HG03457 (cell line): ENCODE results near the gene RNF223.

ENCODE experiments used
- ATAC-seq: cut with Tn5 transposase; IDR thresholded peaks from one replicate; pipeline ENCODE4 v1.9.1; 2021; ENCODE audit warnings: moderate number of reproducible peaks; ENCODE audit not compliant: unreplicated experiment

The RNF223 gene

GRCh38 chr1:1073743-1074587, at the start of gene RNF223:
TSS of gene RNF223 (minus strand) at chr1:1074306. CDS start at chr1:1072566, 1,740 bp downstream.
- no peak for ATAC-seq

- ATAC-seq: no peak
Measured at GRCh38 chr1:1122981-1123480, 48.9 kb upstream of the RNF223 start.

- ATAC-seq: no peak
Measured at GRCh38 chr1:1122078-1122811, 48.1 kb upstream of the RNF223 start.

- ATAC-seq: no peak
Measured at GRCh38 chr1:1121611-1122077, 47.5 kb upstream of the RNF223 start.

GRCh38 chr1:1120866-1121591, 46.9 kb upstream of the RNF223 start:
- no peak for ATAC-seq

- no peak for ATAC-seq
Measured at GRCh38 chr1:1120096-1120495, 46.0 kb upstream of the RNF223 start.

- no peak for ATAC-seq
Measured at GRCh38 chr1:1119272-1119890, 45.3 kb upstream of the RNF223 start.

- no peak for ATAC-seq
Measured at GRCh38 chr1:1118876-1119220, 44.7 kb upstream of the RNF223 start.

GRCh38 chr1:1118011-1118875, 44.1 kb upstream of the RNF223 start:
- no peak for ATAC-seq

GRCh38 chr1:1117469-1117831, 43.3 kb upstream of the RNF223 start:
- no peak for ATAC-seq

GRCh38 chr1:1116701-1117468, 42.8 kb upstream of the RNF223 start:
- ATAC-seq: no peak

- peak; percentile 82 for ATAC-seq
Measured at GRCh38 chr1:1115786-1116700, 41.9 kb upstream of the RNF223 start, which contains the start of gene C1orf159. TSS of gene C1orf159 (minus strand) at chr1:1116089. CDS start at chr1:1091543, 24,546 bp downstream.

- no peak for ATAC-seq
Measured at GRCh38 chr1:1115136-1115785, 41.2 kb upstream of the RNF223 start.

- no peak for ATAC-seq
Measured at GRCh38 chr1:1114431-1114830, 40.3 kb upstream of the RNF223 start.

- ATAC-seq: no peak
Measured at GRCh38 chr1:1112237-1112985, 38.3 kb upstream of the RNF223 start.

GRCh38 chr1:1111516-1112236, 37.6 kb upstream of the RNF223 start:
- ATAC-seq: no peak
